LoVo (cell line): ENCODE data around the gene RNLS.
"Not testable (repeated sequence)": the region's sequence is repeated elsewhere in the genome, so short reads cannot be mapped to it uniquely, and the experiment has no call there.

Experiments
- DNase-seq: peaks from one replicate; pipeline ENCODE4 v3.0.0-alpha.2; 2016; ENCODE audit warnings: low spot score

The RNLS gene

GRCh38 chr10:88343761-88344484 is 239.2 kb downstream of the RNLS start:
- no peak for DNase-seq

GRCh38 chr10:88342733-88343310 is 240.3 kb downstream of the RNLS start:
- DNase-seq: no peak

- no peak for DNase-seq
Observed at GRCh38 chr10:88337134-88337533, 246.0 kb downstream of the RNLS start.

GRCh38 chr10:88336334-88336733 is 246.8 kb downstream of the RNLS start:
- no peak for DNase-seq

- DNase-seq: no peak
Observed at GRCh38 chr10:88333248-88333630, 249.9 kb downstream of the RNLS start.

GRCh38 chr10:88332503-88333247 is 250.4 kb downstream of the RNLS start:
- no peak for DNase-seq

DNA sequence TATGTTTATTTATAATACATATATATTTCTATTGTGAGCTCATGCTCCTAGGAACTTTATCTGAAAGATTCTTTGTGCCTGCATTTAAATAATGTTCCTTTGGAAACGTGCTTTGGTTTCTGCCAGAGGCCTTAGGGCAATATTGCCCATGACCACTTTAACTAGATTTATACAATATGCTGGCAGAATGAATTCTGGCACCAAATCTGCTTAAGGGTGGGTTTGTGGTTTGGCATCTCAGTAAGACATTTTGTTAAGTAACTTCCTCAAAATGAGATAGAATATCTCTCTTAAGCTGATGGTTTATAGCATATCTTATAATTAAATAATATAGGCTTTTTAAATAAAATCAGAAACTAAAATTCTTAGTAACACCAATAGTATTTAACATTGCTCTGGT is 252.9 kb downstream of the RNLS start:
- DNase-seq: no peak

- DNase-seq: no peak
Observed at GRCh38 chr10:88322324-88323063, 260.6 kb downstream of the RNLS start.

GRCh38 chr10:88319960-88320517 is 263.1 kb downstream of the RNLS start:
- DNase-seq: no peak

GRCh38 chr10:88318803-88319202 is 264.3 kb downstream of the RNLS start:
- no peak for DNase-seq

DNA sequence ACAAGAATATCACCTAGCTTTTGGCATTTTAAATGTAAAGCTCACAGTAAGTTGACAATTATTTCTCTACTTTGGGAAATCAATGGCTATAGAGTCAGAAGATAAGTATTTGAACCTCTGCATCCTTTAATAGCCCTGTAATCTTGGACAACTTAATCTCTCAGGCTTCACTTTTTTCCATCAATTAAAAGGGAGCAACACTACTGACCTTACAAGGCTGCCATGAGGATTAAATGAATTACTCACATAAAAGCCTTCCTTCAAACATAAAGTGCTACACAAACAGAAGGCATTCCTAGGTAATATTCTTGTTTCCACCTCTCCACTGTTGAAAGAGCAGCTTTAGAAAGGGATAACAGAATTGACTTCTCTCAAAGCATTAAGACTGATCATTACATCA is 266.0 kb downstream of the RNLS start:
- no peak for DNase-seq

DNA sequence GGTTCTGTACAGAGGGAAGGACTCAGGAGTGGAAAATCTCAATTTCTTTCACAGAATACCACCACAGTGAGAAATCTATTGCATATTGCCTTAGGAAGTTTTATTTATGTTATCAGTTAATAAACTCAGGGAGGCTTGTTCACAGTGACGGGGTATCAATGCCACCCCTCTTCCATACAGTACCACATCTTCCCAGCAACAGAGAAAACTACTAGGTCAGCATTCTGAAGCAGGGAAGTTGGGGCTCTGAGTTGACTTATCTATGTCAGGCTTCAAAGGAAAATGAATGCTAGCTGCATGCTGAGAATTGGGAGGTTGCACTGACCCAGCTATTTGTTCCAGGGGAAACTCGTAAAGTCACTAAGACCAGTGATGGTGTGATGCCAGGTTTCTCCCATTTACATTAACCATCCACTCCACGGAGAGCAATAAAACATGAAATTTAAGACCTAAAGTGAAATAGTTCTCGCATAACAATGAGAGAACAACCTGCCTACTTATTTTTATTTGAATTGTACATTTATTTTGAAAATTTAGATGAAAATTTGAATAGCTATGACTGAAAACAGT is 266.7 kb downstream of the RNLS start:
- DNase-seq: no peak

DNA sequence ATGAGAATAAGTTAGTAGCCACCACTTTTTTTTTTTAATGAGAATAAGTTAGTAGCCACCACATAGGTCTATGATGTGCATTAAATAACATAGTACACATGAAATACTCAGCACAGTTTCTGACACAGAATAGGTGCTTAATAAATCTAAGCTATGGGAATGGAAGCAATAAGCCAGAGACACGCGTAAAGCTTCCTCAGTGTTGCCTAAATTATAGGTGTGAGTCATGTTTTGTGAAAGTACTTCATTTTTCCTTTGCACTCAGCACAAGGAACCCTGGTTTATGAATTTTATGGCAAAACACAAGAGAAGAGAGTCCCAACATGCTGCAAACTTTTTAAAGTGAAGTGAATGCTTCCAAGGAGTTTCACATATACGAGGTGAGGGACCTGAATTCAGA is 267.4 kb downstream of the RNLS start:
- no peak for DNase-seq

- DNase-seq: no peak
Observed at GRCh38 chr10:88314362-88314761, 268.8 kb downstream of the RNLS start.

- DNase-seq: no peak
Observed at GRCh38 chr10:88313878-88314277, 269.2 kb downstream of the RNLS start.

DNA sequence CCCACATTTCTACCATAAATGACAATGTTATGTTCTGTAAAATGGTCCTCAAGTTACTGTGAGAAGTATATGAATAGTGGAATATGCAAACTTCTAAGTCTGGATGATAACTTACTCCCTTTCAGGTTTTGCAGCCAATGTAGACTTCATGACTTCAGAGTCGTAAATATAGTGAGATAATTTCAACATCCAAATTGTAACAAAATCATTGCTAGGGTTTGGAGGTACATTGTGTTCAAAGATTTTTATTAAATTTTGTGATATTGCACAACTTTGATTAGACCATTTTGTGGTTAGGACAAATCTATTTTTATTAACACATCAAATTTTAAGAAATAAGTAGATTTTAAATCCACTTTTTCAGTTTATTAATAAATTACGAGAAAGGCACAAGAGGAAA is 270.3 kb downstream of the RNLS start:
- no peak for DNase-seq

GRCh38 chr10:88311264-88311663 is 271.9 kb downstream of the RNLS start:
- no peak for DNase-seq

DNA sequence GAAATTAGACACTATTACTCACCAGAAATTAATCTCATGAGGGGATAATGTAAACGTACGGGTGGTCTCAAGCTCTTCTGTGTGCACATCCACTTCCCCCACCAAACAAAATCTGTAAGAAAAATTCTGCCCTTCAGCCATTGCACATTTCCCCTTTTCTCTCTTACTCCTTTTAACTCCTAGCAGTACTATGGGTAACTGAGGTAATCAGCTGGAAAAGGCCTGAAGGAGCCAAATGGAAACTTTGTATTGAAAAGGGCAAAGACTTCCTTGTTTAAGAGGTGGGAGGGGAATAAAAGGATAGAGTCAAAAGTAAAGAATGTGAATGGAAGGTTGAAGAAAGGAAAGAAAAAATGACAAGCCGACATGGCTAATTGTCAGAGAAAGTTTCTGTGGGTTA is 273.8 kb downstream of the RNLS start:
- no peak for DNase-seq

- not testable (repeated sequence) for DNase-seq
Observed at GRCh38 chr10:88308361-88308760, 274.8 kb downstream of the RNLS start.

DNA sequence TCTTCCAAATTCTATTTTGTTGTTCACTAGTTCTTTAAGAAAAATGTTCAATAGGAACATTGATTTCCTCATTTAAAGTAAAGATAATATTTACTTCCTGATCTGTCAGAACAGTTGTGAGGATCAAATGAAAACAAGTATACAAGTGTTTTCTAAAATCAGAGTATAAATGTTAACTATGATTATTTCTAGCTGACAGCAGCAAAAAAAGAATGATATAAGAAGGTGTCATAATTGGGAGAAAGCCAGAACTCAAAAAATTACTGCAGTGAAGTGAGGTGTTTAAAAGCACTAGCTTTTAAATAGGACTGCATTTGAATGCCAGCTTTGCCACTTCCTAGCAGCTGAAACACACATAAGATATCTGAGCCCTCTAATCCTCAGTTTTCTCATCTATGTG is 283.3 kb downstream of the RNLS start:
- no peak for DNase-seq

DNA sequence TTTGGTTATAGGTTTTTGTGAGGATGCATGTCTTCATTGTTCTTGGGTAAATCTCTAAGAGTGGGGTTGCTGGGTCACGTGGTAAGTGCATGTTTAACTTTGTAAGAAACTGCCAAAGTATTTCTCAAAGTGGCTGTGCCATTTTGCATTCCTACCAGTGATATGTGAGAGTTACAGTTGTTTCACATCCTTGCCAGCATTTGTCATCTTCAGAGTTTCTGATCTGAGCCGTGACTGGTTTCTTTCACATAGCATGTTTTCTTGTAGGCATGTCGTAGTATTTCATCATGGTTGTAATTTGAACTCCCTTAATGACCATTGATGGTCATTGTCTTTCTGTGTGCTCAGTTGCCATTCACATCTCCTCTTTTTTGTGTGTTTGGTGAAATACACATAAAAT is 286.0 kb downstream of the RNLS start:
- no peak for DNase-seq

DNA sequence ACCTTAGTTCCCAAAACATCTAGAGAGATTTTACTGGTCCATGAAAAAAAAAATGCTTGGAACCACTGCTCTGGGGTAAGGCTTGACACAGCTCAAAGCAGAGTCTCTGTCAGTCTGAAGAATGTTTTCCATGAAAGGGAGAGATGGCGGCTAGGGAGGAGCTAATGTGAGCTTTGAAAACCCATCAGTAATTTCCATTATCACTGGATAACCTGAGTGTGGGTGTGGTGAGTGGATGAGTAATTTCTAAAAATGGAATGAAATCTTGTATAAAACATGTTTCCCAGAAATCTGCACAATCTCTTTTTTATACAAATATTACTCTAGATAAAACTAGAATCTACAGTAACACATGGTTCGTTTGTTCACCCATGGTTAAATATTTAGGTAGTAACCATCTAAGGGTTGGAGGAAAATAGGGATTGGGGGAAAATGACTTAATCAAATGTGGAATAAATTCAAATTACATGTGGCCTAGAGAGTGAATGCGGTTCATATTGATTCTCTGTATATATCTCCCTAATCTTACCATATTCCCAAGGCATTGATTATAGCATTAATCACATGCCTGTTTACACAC is 289.4 kb downstream of the RNLS start:
- no peak for DNase-seq
